ENCODE data around the gene LRCH1. TPM values are rescaled to one million over a fixed set of nuclear protein-coding genes. Genes with fewer than 3 reads are reported as not detected.

The LRCH1 gene
- total RNA-seq, 1 experiment from 2014 or later, result 27.0 TPM

DNA sequence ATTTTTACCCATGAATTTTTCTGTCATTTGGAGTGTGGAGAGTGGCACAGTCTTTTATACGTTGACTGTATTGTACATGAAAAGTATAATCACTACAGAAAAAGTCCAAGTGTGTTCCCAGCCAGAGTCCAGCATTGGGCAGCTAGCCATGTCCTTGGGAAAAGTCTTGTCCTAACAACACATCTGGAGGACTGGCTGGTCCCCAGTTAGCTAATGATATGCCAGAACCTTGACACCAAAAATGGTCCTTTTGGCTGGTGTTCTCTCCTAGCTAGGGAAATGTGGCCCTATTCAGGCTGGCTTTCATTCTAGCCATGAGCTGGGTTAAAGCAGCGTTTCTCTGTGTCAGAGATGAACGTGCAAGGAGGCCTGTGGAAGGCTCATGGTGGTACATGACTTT, 145.0 kb downstream of the LRCH1 start:
- BruUV-seq (replicated peaks), result no TSS peak
- peaks cover 92% of the 10 kb centered on the region for H3K36me3 Mint-ChIP-seq (ENCODE audit: insufficient read depth, unreplicated experiment)
- Histone ChIP-seq H3K9me3 (no peaks in the 10 kb centered on the region), H3K27me3 (replicated peaks; ENCODE audit: control insufficient read depth, insufficient read depth, low read length) (no peaks in the 10 kb centered on the region), H3K4me1 (peaks cover 22% of the 10 kb centered on the region), H3K36me3 (ENCODE audit: control insufficient read depth, insufficient read depth, low read length) (peaks cover 3% of the 10 kb centered on the region; the same call in 1 of the 2 replicates), H3K4me3 (ENCODE audit: low read depth, low read length) (no peak overlapping the region)
- DNase-seq, result no peak
- no peak overlapping the region for H3K27ac Mint-ChIP-seq (ENCODE audit: unreplicated experiment)
- H3K9me3 Mint-ChIP-seq (ENCODE audit: unreplicated experiment), result no peaks in the 10 kb centered on the region
- intact Hi-C loops (cut with micrococcal nuclease; ENCODE audit: unreplicated experiment), result no loop called here
- CTCF ChIA-PET, result no interaction called here
- H3K4me1 Mint-ChIP-seq (ENCODE audit: low read depth, unreplicated experiment), result peaks cover 24% of the 10 kb centered on the region
- TF ChIP-seq, protein P1, sequence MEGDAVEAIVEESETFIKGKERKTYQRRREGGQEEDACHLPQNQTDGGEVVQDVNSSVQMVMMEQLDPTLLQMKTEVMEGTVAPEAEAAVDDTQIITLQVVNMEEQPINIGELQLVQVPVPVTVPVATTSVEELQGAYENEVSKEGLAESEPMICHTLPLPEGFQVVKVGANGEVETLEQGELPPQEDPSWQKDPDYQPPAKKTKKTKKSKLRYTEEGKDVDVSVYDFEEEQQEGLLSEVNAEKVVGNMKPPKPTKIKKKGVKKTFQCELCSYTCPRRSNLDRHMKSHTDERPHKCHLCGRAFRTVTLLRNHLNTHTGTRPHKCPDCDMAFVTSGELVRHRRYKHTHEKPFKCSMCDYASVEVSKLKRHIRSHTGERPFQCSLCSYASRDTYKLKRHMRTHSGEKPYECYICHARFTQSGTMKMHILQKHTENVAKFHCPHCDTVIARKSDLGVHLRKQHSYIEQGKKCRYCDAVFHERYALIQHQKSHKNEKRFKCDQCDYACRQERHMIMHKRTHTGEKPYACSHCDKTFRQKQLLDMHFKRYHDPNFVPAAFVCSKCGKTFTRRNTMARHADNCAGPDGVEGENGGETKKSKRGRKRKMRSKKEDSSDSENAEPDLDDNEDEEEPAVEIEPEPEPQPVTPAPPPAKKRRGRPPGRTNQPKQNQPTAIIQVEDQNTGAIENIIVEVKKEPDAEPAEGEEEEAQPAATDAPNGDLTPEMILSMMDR (IDR thresholded peaks at IDR 0.05; ENCODE audit: insufficient read depth in 1 of 2, low read depth in 1 of 2, low read length in 1 of 2, severe bottlenecking in 1 of 2, unreplicated experiment in 1 of 2), result no peak
- H3K27me3 Mint-ChIP-seq (ENCODE audit: insufficient read depth, unreplicated experiment), result no peaks in the 10 kb centered on the region
- POLR2A ChIA-PET, result no interaction called here
- H3K4me3 Mint-ChIP-seq (ENCODE audit: unreplicated experiment), result no peak overlapping the region

DNA sequence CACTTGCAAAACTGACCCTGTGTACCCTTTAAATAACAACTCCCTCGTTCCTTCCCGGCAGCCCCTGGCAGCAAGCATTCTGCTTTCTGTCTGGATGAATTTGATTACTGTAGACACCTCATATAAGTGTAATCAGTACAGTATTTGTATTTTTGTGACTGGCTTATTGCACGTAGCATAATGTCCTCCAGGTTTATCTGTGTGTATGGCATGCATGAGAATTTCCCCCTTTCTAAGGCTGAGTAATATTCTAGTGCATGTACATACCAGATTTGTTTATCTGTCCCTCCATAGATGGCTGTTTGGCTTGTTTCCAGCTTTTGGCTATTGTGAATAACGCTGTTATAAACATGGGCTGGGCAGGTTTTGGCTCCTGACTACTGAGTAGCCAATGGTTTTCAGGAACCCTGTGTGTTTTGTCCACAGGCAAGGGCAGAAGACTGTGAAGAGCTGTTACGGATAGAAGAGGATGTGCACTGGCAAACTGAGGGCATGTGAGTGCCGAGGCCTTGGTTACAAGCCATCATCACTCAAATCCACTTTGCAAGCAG, 146.0 kb downstream of the LRCH1 start:
- DNase-seq, result no peak
- TF ChIP-seq, protein P1 (IDR thresholded peaks at IDR 0.05; ENCODE audit: insufficient read depth in 1 of 2, low read depth in 1 of 2, low read length in 1 of 2, severe bottlenecking in 1 of 2, unreplicated experiment in 1 of 2), result no peak
- peaks cover 24% of the 10 kb centered on the region for H3K4me1 Mint-ChIP-seq (ENCODE audit: low read depth, unreplicated experiment)
- no peak overlapping the region for H3K27ac Mint-ChIP-seq (ENCODE audit: unreplicated experiment)
- H3K36me3 Mint-ChIP-seq (ENCODE audit: insufficient read depth, unreplicated experiment), result peaks cover 91% of the 10 kb centered on the region
- Histone ChIP-seq H3K36me3 (ENCODE audit: control insufficient read depth, insufficient read depth, low read length) (peaks cover 3% of the 10 kb centered on the region; the same call in 1 of the 2 replicates), H3K4me1 (peaks cover 22% of the 10 kb centered on the region), H3K27me3 (replicated peaks; ENCODE audit: control insufficient read depth, insufficient read depth, low read length) (no peaks in the 10 kb centered on the region), H3K9me3 (no peaks in the 10 kb centered on the region), H3K4me3 (ENCODE audit: low read depth, low read length) (no peak overlapping the region)
- CTCF ChIA-PET, result interaction anchor here (0.6 kb wide), 1 partner anchor 12 kb away, joined by 3 read pairs; no protein-coding TSS in a partner anchor
- POLR2A ChIA-PET, result no interaction called here
- H3K4me3 Mint-ChIP-seq (ENCODE audit: unreplicated experiment), result no peak overlapping the region
- no TSS peak for BruUV-seq (replicated peaks)
- H3K9me3 Mint-ChIP-seq (ENCODE audit: unreplicated experiment), result no peaks in the 10 kb centered on the region
- H3K27me3 Mint-ChIP-seq (ENCODE audit: insufficient read depth, unreplicated experiment), result no peaks in the 10 kb centered on the region
- intact Hi-C loops (cut with micrococcal nuclease; ENCODE audit: unreplicated experiment), result no loop called here

DNA sequence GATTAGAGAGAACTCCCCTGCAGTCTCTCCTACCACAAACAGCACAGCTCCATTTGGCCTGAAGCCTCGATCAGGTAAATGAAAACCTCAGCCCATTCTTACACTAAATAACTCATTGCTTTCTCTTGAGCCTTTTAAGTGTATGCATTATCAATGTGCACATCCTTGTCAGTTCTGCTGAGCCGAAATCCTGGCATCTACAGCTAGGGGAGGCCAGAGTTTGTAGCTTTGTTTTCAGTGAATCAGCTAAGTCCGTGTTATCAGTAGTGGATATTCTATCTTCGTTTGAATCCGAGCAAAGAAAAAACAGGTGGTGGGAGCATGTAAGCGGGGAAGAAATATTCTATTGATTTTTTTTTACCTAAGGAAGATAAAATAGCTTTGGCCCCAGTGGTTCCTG, 159.6 kb downstream of the LRCH1 start:
- peaks cover 22% of the 10 kb centered on the region for H3K4me1 ChIP-seq
- Mint-ChIP-seq H3K4me1 (ENCODE audit: low read depth, unreplicated experiment) (peaks cover 7% of the 10 kb centered on the region), H3K9me3 (ENCODE audit: unreplicated experiment) (no peaks in the 10 kb centered on the region), H3K4me3 (ENCODE audit: unreplicated experiment) (no peak overlapping the region), H3K27ac (ENCODE audit: unreplicated experiment) (no peak overlapping the region), H3K36me3 (ENCODE audit: insufficient read depth, unreplicated experiment) (peaks cover 59% of the 10 kb centered on the region), H3K27me3 (ENCODE audit: insufficient read depth, unreplicated experiment) (no peaks in the 10 kb centered on the region)
- DNase-seq, result no peak
- peaks cover 1% of the 10 kb centered on the region; the same call in 1 of the 2 replicates for H3K36me3 ChIP-seq (ENCODE audit: control insufficient read depth, insufficient read depth, low read length)
- H3K9me3 ChIP-seq, result no peaks in the 10 kb centered on the region
- H3K4me3 ChIP-seq (ENCODE audit: low read depth, low read length), result no peak overlapping the region
- no TSS peak for BruUV-seq (replicated peaks)
- intact Hi-C loops (cut with micrococcal nuclease; ENCODE audit: unreplicated experiment), result no loop called here
- H3K27me3 ChIP-seq (replicated peaks; ENCODE audit: control insufficient read depth, insufficient read depth, low read length), result no peaks in the 10 kb centered on the region
- ChIA-PET POLR2A (no interaction called here), CTCF (interaction anchor here (0.9 to 1.2 kb wide), 5 partner anchors 9 to 223 kb away, joined by 3 to 5 read pairs (median 3); no protein-coding TSS in a partner anchor)
- TF ChIP-seq, protein P1 (IDR thresholded peaks at IDR 0.05; ENCODE audit: insufficient read depth in 1 of 2, low read depth in 1 of 2, low read length in 1 of 2, severe bottlenecking in 1 of 2, unreplicated experiment in 1 of 2), result peak in 1 of 2 experiments; percentile 22

Data from Caco-2 (cell line).